ENCODE measurements around the gene IL17RE.

Gene IL17RE

GRCh38 chr3:9951962-9952805 lies 49.5 kb downstream of the IL17RE start, which contains the start of gene PRRT3:
Gene PRRT3 (minus strand): TSS chr3:9952408. CDS start chr3:9950115, 2,293 bp downstream.
- Histone ChIP-seq H2AFZ (ENCODE audit: low read depth, low read length) (peak within 1 kb of the TSS; percentile 61; the same call in 1 of the 2 replicates), H3K9me3 (ENCODE audit: insufficient read depth, low read length) (no peaks in the 10 kb centered on the region), H4K20me1 (ENCODE audit: insufficient read depth, low read length) (no peaks in the 10 kb centered on the region), H3K4me1 (ENCODE audit: low read length) (peaks cover 12% of the 10 kb centered on the region), H3K79me2 (ENCODE audit: low read length) (no peaks in the 10 kb centered on the region), H3K36me3 (replicated peaks; ENCODE audit: low read depth, low read length) (peaks cover 3% of the 10 kb centered on the region), H3K4me2 (ENCODE audit: low read length) (peak within 1 kb of the TSS; percentile 90), H3K9ac (ENCODE audit: low read length) (peak within 1 kb of the TSS; percentile 62), H3K27ac (ENCODE audit: low read length) (peak within 1 kb of the TSS; percentile 44), H3K4me3 (ENCODE audit: low read length) (peak within 1 kb of the TSS; percentile 87), H3K27me3 (ENCODE audit: low read depth, low read length) (no peaks in the 10 kb centered on the region)
- no peak for TF ChIP-seq EZH2phosphoT487 (IDR thresholded peaks at IDR 0.05; ENCODE audit: low read depth)
- TF ChIP-seq, protein P1, sequence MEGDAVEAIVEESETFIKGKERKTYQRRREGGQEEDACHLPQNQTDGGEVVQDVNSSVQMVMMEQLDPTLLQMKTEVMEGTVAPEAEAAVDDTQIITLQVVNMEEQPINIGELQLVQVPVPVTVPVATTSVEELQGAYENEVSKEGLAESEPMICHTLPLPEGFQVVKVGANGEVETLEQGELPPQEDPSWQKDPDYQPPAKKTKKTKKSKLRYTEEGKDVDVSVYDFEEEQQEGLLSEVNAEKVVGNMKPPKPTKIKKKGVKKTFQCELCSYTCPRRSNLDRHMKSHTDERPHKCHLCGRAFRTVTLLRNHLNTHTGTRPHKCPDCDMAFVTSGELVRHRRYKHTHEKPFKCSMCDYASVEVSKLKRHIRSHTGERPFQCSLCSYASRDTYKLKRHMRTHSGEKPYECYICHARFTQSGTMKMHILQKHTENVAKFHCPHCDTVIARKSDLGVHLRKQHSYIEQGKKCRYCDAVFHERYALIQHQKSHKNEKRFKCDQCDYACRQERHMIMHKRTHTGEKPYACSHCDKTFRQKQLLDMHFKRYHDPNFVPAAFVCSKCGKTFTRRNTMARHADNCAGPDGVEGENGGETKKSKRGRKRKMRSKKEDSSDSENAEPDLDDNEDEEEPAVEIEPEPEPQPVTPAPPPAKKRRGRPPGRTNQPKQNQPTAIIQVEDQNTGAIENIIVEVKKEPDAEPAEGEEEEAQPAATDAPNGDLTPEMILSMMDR (IDR thresholded peaks at IDR 0.05; ENCODE audit: low read depth, low read length), result no peak

GRCh38 chr3:9955067-9955502 lies 52.4 kb downstream of the IL17RE start:
- no peaks in the 10 kb centered on the region for H3K27me3 ChIP-seq (ENCODE audit: low read depth, low read length)
- H2AFZ ChIP-seq (ENCODE audit: low read depth, low read length), result no peak overlapping the region
- TF ChIP-seq, protein P1 (IDR thresholded peaks at IDR 0.05; ENCODE audit: low read depth, low read length), result no peak
- no peak for TF ChIP-seq EZH2phosphoT487 (IDR thresholded peaks at IDR 0.05; ENCODE audit: low read depth)
- no peak overlapping the region for H3K27ac ChIP-seq (ENCODE audit: low read length)
- no peaks in the 10 kb centered on the region for H3K9me3 ChIP-seq (ENCODE audit: insufficient read depth, low read length)
- no peaks in the 10 kb centered on the region for H4K20me1 ChIP-seq (ENCODE audit: insufficient read depth, low read length)
- H3K9ac ChIP-seq (ENCODE audit: low read length), result no peak overlapping the region
- H3K4me2 ChIP-seq (ENCODE audit: low read length), result no peak overlapping the region
- no peaks in the 10 kb centered on the region for H3K36me3 ChIP-seq (replicated peaks; ENCODE audit: low read depth, low read length)
- no peaks in the 10 kb centered on the region for H3K79me2 ChIP-seq (ENCODE audit: low read length)
- H3K4me3 ChIP-seq (ENCODE audit: low read length), result no peak overlapping the region
- H3K4me1 ChIP-seq (ENCODE audit: low read length), result peaks cover 12% of the 10 kb centered on the region

GRCh38 chr3:9955611-9956352 lies 53.1 kb downstream of the IL17RE start:
- Histone ChIP-seq H2AFZ (ENCODE audit: low read depth, low read length) (no peak overlapping the region), H3K4me2 (ENCODE audit: low read length) (no peak overlapping the region), H3K4me1 (ENCODE audit: low read length) (peaks cover 10% of the 10 kb centered on the region)

More at GRCh38 chr3:9955611-9956352, 53.1 kb downstream of the IL17RE start:
- H3K9ac ChIP-seq (ENCODE audit: low read length), result no peak overlapping the region
- TF ChIP-seq, protein P1 (IDR thresholded peaks at IDR 0.05; ENCODE audit: low read depth, low read length), result no peak
- TF ChIP-seq EZH2phosphoT487 (IDR thresholded peaks at IDR 0.05; ENCODE audit: low read depth), result no peak
- H3K27me3 ChIP-seq (ENCODE audit: low read depth, low read length), result no peaks in the 10 kb centered on the region
- no peaks in the 10 kb centered on the region for H3K9me3 ChIP-seq (ENCODE audit: insufficient read depth, low read length)
- H3K36me3 ChIP-seq (replicated peaks; ENCODE audit: low read depth, low read length), result no peaks in the 10 kb centered on the region
- no peaks in the 10 kb centered on the region for H4K20me1 ChIP-seq (ENCODE audit: insufficient read depth, low read length)
- H3K27ac ChIP-seq (ENCODE audit: low read length), result no peak overlapping the region
- H3K4me3 ChIP-seq (ENCODE audit: low read length), result no peak overlapping the region
- H3K79me2 ChIP-seq (ENCODE audit: low read length), result no peaks in the 10 kb centered on the region

Data from OCI-LY3 (cell line).